Erythroblast (primary cell): Measurements from ENCODE around the gene CCR3.

ENCODE experiments used
- GATA1 ChIP-seq: IDR thresholded peaks from 2 replicates; pipeline ENCODE4 v1.6.1; 2011; ENCODE audit warnings: low read depth, mild to moderate bottlenecking, control low read depth, low read length, moderate library complexity
- POLR2A ChIP-seq: IDR thresholded peaks from 2 replicates; pipeline ENCODE4 v1.6.1; 2011; ENCODE audit warnings: mild to moderate bottlenecking, low read length

DNA sequence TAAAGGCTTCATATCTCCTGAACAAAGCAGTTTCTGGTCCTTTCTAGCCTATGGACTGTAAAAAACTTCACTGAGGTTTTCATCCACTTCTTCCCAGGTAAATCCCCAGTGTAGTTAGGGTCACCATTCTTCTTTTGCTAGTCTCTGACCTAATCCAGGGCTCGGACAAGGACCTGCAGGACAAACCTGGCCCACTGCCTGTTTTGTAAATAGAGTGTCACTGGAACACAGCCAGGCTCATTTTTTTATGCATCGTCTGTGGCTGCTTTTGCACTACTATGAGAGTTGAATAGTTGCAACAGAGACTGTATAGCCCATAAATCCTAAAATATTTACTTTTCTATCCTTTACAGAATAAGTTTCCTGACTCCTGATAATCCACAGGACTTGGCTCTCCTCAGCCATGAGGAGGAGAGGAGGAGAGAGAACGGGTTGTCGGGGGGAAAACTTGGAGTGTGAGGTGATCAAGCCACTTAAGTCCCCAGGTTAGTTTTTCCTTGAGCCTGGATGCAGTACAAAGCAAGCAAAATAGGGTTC is 29.0 kb downstream of the CCR3 start:
- no peak for TF ChIP-seq POLR2A
- TF ChIP-seq GATA1: no peak
